Measurements from ENCODE around the gene MACROD2.

- TF ChIP-seq CTCF (IDR thresholded peaks at IDR 0.05): no peak
- no peak for TF ChIP-seq EZH2 (IDR thresholded peaks at IDR 0.05; ENCODE audit: borderline replicate concordance, insufficient read depth, low read depth, low read length, poor library complexity, severe bottlenecking)
Measured at GRCh38 chr20:14450256-14450655, 454.9 kb downstream of the MACROD2 start.
